HUES6 (cell line): ENCODE results near the gene INHBA.

Source experiments
- H3K27ac ChIP-seq: 2 replicates; pipeline ENCODE4 v1.7.0; 2013; ENCODE audit warnings: low read depth, mild to moderate bottlenecking, low read length, inconsistent platforms
- H3K27me3 ChIP-seq: 2 replicates; pipeline ENCODE4 v1.6.1; 2013; ENCODE audit warnings: low read length; ENCODE audit not compliant: control insufficient read depth, insufficient read depth
- H3K36me3 ChIP-seq: 2 replicates; pipeline ENCODE4 v1.6.1; 2013; ENCODE audit warnings: low read length; ENCODE audit not compliant: control insufficient read depth, insufficient read depth
- H3K4me1 ChIP-seq: 2 replicates; pipeline ENCODE4 v1.6.1; 2013; ENCODE audit warnings: low read length; ENCODE audit not compliant: control insufficient read depth, insufficient read depth
- H3K4me3 ChIP-seq: 2 replicates; pipeline ENCODE4 v1.5.1; 2013; ENCODE audit warnings: low read depth, low read length
- H3K9ac ChIP-seq: one replicate; pipeline ENCODE4 v1.6.1; 2013; ENCODE audit warnings: mild to moderate bottlenecking, low read length
- H3K9me3 ChIP-seq: 2 replicates; pipeline ENCODE4 v1.6.1; 2013; ENCODE audit warnings: low read depth, low read length; ENCODE audit not compliant: control insufficient read depth, insufficient read depth

The INHBA gene

DNA sequence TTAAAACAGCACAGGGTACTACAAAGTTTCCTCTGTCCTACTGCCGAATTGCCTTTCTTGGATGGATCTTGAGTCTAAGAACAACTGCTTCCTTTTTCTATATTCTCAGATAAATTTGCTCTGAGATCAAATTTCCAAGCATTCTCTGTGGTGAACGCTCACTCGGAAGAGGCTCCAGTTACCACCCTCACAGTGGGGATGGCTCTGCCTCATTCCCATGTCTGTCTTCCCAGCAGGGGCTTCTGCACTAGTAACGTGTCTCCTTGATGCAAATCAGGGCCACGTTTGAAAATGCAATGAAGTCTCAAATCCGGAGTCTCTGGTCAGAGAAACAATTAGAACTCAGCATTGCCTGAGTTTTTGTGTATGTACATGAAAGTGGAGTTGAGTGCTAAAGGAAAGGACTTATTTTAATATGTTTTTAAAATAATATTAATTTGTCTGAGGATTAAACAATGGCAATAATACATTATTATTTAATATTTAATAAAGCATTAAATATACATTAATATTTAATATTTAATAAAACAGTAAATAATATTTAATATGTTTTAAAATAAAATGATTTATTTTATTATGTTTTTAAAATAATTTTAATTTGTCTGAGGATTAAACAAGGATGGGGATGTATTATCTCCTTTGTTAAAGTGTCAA lies 61.8 kb downstream of the INHBA start:
- no peaks in the 10 kb centered on the region for H3K27me3 ChIP-seq
- no peak overlapping the region for H3K9ac ChIP-seq
- H3K4me1 ChIP-seq, result peaks cover 4% of the 10 kb centered on the region; the same call in 1 of the 2 replicates
- no peaks in the 10 kb centered on the region for H3K36me3 ChIP-seq
- H3K4me3 ChIP-seq, result no peak overlapping the region
- no peaks in the 10 kb centered on the region for H3K9me3 ChIP-seq
- no peak overlapping the region for H3K27ac ChIP-seq

DNA sequence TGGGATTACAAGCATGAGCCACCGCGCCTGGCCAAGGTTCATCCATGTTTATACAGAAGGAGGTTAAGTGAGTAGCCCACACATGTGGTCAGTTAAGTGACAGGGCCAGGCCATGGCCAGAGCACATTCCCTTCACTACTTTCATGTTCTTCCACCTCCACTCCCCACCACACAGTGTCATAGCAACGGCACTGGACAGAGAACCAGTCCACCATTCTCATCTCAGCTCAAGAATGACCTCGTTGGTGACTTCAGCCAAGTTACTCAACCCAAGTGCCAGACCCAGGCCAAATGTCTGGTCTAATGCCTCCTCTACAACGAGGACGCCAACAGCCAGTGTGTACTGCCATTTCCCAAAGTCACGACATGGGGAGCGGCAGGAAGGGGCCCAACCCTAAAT lies 62.4 kb downstream of the INHBA start:
- Histone ChIP-seq H3K9me3 (no peaks in the 10 kb centered on the region), H3K4me3 (no peak overlapping the region), H3K27ac (no peak overlapping the region)

DNA sequence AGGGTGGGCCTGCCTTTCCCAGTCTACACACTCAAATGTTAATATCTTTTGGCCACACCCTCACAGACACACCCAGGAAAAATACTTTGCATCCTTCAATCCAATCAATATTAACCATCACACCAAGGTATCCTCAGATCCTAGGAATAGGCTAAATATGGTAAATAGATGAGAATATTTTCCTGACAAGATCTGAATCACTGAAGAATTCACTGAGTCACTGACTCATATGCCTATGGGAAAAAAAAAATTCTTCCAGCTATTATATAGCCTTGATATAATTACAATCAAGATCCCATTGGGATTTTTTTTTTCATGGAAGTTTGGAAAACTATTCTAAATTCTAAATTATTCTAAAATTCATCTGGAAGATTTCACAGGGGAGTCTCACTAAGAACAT lies 65.8 kb downstream of the INHBA start:
- no peaks in the 10 kb centered on the region for H3K27me3 ChIP-seq
- H3K4me1 ChIP-seq, result peaks cover 4% of the 10 kb centered on the region; the same call in 1 of the 2 replicates
- H3K9ac ChIP-seq, result no peak overlapping the region
- no peaks in the 10 kb centered on the region for H3K9me3 ChIP-seq
- no peak overlapping the region for H3K27ac ChIP-seq
- no peak overlapping the region for H3K4me3 ChIP-seq
- H3K36me3 ChIP-seq, result no peaks in the 10 kb centered on the region

More for the DNA sequence above, 62.4 kb downstream of the INHBA start:
- Histone ChIP-seq H3K4me1 (peaks cover 4% of the 10 kb centered on the region; the same call in 1 of the 2 replicates), H3K36me3 (no peaks in the 10 kb centered on the region), H3K9ac (no peak overlapping the region), H3K27me3 (no peaks in the 10 kb centered on the region)
